ENCODE data around the gene CHST1.
A peak's percentile ranks its signal among the peaks of the same experiment; 100 is the strongest.

The CHST1 gene

GRCh38 chr11:45659031-45659817 lies 6.2 kb downstream of the CHST1 start:
- DNase-seq, result no peak

DNA sequence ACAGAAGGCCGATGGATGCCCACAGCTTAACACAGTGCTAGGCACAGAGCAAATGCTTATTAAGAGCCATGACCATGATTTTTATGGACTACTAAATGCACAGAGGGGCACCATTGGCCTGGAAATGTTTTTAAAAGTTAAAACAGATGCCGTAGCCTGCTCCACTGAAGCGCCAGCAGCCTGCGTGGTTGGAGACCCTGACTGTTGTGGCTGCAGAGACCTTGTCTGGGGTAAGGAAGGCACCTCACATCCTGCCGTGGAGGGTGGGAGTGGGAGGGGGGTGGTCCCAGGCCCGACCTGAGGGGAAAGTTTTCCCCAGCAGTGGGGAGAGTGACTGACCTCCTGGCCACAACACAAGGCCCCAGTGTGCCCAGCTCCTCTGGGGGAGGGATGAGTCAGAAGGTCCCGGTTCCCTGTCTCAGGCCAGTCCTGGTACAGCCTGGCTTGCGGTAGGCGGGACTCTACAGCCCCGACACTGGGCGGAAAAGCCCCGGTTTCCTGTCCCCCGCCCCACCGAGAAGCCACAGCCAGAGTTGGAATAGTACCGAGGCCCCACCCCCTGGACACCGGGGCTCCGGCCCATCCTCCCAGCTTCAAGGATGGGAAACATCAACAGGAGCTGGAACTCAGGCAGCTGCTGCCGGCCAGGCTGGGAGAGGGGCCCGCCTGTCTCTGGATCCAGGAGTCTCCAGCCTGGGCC lies 7.0 kb downstream of the CHST1 start:
- DNase-seq, result no peak

- no peak for DNase-seq
These were observed 7.7 kb downstream of the CHST1 start for GRCh38 chr11:45657496-45658260.

DNA sequence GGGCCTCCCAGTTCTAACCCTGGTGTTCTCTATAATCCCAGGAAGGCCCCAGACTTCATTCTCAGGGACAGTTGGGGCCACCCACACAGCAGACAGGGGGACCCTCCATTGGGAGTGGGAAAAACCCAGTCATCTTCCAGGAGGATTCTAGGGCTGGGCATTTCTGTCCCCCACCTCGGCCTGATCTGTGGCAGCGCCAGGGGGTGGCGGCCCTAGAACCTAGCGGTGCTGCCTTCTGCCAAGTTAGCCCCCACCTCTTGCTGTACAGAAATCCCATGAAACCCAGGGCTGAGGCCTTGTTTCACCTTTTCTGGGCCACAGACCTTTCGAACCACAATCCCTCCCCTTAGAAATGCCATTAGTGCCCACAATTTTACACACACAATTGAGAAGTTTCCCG lies 9.6 kb downstream of the CHST1 start:
- DNase-seq, result no peak

- peak; percentile 53 for DNase-seq
These were observed 10.1 kb downstream of the CHST1 start for GRCh38 chr11:45655347-45655756.

GRCh38 chr11:45655012-45655283 lies 10.5 kb downstream of the CHST1 start:
- DNase-seq, result no peak

- no peak for DNase-seq
These were observed 11.0 kb downstream of the CHST1 start for GRCh38 chr11:45654231-45655011.

DNA sequence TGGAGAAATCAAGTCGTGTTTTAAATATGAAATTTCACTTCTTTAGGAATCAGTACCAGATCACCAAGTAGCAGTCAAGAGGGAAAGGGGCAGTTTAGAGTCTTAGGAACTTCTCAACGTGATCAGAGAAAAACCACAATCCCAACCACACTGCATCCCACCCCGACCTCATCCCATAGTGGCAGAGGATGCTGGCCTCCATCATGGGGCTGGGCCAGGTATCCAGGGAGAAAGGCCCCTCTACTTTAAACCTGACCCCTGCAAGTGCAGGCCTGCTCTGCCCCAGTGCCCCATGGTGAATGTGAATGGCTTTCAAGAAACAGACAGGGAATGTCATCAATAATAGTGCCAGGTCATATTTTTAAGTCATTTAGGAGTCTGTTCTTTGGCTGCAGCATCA lies 12.1 kb downstream of the CHST1 start:
- no peak for DNase-seq

DNA sequence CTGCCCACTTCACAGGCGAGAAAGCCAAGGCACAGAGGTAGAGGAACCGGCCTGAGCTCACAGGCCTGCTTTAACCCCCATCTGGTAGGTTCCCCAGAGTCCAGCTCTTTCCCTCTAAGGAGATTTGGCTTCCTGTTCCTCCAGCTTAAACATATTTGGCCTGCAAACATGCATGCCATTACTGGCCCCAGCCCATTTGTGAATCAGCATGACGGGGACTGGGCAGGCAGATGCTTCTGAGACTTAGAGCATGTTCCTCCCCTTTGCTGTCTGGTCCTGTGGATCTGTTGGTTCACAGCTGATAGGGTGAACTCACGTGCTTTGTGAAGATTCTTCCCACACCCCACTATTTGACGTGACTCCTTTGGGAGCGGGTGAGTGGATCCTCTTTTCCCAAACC lies 12.6 kb downstream of the CHST1 start:
- DNase-seq, result no peak

- DNase-seq, result no peak
These were observed 13.3 kb downstream of the CHST1 start for GRCh38 chr11:45651841-45652749.

GRCh38 chr11:45651156-45651555 lies 14.3 kb downstream of the CHST1 start:
- no peak for DNase-seq

- no peak for DNase-seq
These were observed 15.0 kb downstream of the CHST1 start for GRCh38 chr11:45650166-45651095.

GRCh38 chr11:45649544-45650165 lies 15.8 kb downstream of the CHST1 start:
- no peak for DNase-seq

- DNase-seq, result no peak
These were observed 16.5 kb downstream of the CHST1 start for GRCh38 chr11:45648931-45649330.

DNA sequence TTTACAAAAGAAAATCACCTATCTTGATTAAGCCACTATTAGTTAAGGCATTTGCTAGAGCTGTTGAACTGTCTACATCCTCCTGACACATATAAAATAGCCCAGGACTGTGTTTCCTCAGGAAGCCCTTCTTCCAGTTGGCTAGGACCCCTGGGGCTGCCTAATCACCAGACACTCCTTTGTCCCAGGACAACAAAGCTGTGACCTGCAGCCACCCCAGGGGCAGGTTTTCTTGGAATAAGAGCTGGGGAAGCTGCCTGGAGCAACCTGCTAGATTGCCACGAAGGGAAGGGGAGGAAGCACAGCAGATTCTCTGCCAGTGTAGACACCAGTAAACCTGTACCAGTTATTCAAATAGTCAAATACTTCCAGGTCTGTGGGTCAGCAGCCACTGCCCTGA lies 17.6 kb downstream of the CHST1 start:
- no peak for DNase-seq

DNA sequence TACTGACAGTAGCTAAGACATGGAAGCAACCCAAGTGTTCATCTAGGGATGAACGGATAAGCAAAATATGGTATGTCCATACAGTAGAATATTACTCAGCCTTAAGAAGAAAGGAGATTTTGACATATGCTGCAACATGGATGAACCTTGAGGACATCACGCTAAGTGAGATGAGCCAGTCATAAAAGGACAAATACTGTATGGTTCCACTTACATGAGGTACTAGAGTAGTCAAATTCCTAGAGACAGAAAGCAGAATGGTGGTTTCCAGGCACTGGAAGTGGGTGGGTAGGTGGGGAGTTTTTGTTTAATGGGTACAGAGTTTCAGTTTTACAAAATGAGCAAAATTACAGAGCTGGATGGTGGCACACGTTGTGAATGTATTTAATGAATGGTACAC lies 18.1 kb downstream of the CHST1 start:
- DNase-seq, result no peak

- no peak for DNase-seq
These were observed 19.0 kb downstream of the CHST1 start for GRCh38 chr11:45646275-45646927.

- no peak for DNase-seq
These were observed 20.2 kb downstream of the CHST1 start for GRCh38 chr11:45644981-45645889.
